HG02938 (cell line): ENCODE data around the gene RNF150.
A peak's percentile ranks its signal among the peaks of the same experiment; 100 is the strongest.

Experiments
- ATAC-seq: cut with Tn5 transposase; IDR thresholded peaks from one replicate; pipeline ENCODE4 v1.9.1; 2021; ENCODE audit warnings: mild to moderate bottlenecking, moderate library complexity; ENCODE audit not compliant: unreplicated experiment

The RNF150 gene

GRCh38 chr4:141132072-141132708 lies 1.1 kb downstream of the RNF150 start:
- peak; percentile 2 for ATAC-seq

- ATAC-seq = no peak
Observed at GRCh38 chr4:141131723-141132071, 1.6 kb downstream of the RNF150 start.

GRCh38 chr4:141130947-141131605 lies 2.2 kb downstream of the RNF150 start:
- no peak for ATAC-seq

- ATAC-seq = no peak
Observed at GRCh38 chr4:141127884-141128283, 5.4 kb downstream of the RNF150 start.

DNA sequence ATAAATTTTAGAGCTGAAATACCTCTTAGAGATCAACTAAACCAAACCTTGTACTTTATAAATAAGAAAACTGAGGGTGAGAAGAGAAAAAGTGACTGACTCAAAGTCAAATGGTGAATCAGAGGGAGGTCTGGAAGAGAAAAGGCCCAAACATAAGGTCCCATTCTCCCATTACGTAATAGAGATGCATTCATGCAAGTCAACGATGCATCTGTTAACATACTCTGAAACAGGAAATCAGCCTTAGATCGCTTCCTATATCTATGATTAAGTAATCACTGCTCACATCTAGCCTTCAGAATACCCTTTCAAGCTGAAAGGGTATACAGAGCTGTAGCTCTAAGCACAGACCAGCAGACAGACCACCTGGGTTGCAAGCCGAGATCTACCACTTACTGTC lies 6.5 kb downstream of the RNF150 start:
- no peak for ATAC-seq

- no peak for ATAC-seq
Observed at GRCh38 chr4:141124224-141124623, 9.0 kb downstream of the RNF150 start.

DNA sequence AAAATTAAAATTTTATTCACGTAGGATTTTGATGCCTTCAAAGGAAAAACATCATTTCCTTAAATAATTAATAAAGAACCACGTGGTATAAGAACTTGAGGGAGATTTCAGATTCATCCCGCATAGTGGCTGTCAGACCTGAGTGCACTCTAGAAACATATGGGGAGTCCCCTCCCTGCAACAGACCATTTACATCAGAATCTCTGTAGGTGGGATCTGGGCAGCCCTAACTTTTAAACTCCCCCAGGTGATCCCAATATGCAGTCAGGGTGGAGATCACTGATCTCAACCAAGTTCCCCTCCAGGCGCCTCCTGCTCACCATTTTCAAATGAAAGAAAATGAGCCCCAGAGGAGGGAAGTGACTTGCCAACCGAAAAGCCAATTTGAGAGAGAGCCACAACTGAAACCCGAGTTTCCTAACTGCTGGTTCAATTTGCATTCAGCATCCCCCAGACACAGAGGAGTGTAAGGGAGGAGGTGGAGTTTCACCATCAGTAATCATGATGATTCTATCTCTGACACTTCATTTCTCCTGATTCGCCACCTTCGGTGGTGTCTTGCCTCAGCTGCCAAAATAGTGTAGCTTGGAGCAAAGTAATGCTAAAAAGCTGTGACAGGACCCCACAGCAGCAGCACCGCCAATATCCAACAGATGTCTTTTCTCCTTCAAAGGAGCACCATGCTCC lies 11.4 kb downstream of the RNF150 start:
- no peak for ATAC-seq

DNA sequence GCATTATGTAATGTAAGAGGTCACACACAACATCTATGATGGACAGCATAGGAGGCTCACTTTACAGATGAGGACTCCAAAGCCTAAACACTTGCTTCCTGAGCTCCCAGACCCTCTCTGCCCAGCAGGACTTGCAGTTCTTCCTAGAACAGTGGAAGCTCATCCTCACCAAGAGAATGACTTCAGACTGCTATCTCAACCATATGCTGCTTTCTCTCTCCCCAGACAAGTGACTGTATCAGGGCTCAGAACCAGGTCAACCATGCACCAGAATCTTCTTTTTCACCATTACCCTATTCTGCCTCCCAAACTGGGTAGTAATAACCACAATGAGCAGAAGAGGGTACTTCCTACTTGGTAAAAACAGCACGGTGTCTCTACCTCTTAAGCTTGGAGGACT lies 12.2 kb downstream of the RNF150 start:
- no peak for ATAC-seq

GRCh38 chr4:141120036-141120593 lies 13.2 kb downstream of the RNF150 start:
- ATAC-seq = no peak

- no peak for ATAC-seq
Observed at GRCh38 chr4:141119071-141119470, 14.2 kb downstream of the RNF150 start.

GRCh38 chr4:141118381-141118780 lies 14.9 kb downstream of the RNF150 start:
- ATAC-seq = no peak

DNA sequence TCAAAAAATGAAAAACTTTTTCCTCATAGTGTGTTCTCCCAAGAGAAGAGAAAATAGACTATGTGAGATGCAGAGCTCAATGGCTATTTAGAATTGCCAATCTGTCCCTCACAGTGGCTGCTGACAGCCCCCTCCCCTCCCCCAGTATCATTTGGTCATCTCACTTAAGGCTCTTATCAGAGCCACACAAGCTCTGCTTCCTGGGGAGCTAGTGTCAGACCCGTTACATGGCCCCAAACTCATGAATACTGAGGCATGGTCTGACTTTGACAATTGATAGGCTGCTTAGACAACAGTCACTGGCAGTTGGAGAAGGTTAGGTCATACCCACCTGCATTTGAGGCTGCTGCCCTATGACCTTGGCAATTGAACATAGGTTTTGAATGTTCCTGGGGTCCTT lies 15.3 kb downstream of the RNF150 start:
- ATAC-seq = no peak

DNA sequence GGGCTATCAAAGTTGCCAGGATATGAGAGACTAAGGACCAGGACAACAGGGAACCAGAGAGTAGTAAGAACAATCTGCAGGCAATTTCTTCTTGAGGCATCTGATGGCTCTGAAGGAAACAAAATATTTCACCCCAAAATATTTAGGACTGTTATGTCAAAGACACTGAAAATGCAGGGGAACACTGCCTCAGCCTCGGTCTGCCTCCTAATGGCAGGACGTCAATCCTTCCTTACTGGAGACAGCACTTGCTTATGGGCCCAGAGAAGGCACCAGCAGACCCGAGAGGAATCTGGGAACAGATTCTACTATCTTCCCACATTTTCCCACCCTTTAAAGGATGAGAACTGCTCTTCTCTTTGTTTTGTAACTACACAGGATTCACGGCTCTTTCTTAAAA lies 23.3 kb downstream of the RNF150 start:
- ATAC-seq = no peak

GRCh38 chr4:141107927-141108326 lies 25.3 kb downstream of the RNF150 start:
- ATAC-seq = no peak

DNA sequence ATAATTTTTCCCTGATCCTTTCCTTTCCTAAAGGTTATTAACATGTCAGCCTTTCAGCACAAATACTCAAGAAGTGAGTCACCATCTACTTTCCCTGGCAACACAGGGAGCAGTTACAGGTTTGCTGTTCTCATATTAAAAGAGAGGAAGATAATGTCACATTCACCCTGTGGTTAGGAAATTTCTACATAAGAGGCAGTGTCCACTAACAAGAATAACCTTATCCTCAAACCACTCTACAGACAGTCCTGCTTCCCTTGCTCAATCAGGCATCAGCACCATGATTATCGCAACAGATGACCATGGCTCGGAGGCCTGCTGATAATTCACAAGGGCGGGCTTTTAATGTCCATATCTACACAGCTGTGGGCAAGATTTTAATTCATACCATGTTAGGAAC lies 30.9 kb downstream of the RNF150 start:
- ATAC-seq = no peak

DNA sequence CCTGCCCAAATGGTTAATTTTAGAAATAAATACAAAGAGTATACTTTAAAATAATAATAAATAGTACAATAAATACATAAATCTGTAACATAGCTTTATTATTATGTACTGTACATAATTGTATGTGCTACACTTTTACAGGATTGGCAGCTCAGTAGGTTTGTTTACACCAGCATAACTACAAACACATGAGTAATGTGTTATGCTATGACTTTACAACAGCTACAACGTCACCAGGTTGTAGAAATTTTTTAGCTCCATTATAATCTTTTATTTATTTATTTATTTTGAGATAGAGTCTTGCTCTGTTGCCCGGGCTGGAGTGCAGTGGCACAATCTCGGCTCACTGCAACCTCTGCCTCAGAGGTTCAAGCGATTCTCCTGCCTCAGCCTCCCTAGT lies 31.8 kb downstream of the RNF150 start:
- ATAC-seq = no peak

DNA sequence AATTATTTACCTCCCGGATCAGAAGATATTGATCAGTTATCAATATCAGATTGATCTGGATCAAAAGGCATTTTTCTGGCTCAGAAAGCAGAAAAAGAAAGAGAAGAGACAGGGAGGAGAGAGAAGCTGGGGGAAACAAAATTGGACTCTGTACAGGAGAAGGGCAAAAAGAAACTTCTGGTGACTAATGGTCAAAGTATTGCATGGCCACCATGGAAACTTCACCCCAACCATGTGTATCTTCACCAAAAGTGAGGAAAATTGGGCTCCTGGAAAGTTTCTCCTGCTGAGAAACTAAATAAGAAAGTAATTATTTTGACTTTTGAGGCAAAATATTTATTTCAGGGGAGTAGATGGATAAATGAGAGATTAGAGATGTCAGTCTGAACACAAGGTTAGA lies 33.9 kb downstream of the RNF150 start:
- no peak for ATAC-seq

DNA sequence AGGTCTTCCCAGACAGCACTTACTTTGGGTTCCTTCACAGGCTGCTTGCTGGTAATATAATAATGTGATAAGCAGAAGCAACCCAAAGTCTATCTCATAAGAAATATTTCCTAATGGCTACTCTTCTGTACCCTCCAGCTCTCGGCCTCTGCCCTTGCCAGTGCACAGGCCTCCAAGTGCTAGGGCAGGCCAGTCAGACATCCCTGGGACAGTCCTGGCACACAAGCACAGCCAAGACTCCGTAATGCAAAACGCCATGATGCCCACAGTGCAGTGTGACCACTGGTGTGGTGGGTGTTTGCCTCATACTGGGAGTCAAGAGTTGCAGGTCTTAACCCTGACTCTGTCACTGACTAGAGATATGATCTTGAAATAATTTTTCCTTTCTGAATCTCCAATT lies 35.1 kb downstream of the RNF150 start:
- ATAC-seq = no peak

DNA sequence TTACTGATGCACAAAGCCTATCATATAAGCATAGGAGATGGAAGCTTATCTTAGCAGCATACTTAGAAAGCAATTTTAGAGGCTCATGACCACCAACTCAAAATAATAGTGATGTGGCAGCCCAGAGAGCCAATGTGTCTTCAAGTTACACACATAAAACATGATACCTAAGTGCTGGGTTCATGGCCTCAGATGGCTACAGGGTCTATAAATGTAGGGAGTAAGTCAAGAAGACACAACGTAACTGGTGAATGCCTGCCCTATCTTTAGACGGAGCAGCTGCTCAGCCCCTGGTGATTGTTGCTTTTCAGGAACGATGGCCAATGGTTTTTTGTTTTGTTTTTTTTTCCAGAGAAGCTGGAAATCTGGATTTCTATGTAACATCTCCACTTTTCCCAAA lies 42.8 kb downstream of the RNF150 start:
- no peak for ATAC-seq

DNA sequence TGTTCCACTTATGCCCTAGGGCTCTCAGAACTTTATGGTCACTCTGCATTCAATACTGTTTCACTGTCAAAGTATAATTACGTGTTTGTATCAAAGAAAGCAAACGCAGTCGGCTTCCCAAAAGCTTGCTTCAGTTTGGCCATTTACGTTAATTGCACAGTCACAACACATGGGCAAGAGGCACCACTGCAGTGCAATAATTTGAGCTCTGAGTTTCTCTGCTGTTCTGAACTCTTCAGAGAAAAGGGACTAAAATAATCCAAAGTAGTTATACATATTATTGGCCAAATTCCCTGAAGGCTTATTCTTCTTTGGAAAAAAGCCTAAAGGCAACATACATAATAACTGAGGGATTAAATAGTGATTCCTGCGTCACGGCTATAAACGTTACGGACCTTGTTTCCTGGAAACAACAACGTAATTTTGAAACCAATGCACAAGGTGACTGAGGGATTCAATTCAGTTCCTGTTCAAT lies 51.3 kb downstream of the RNF150 start:
- no peak for ATAC-seq

DNA sequence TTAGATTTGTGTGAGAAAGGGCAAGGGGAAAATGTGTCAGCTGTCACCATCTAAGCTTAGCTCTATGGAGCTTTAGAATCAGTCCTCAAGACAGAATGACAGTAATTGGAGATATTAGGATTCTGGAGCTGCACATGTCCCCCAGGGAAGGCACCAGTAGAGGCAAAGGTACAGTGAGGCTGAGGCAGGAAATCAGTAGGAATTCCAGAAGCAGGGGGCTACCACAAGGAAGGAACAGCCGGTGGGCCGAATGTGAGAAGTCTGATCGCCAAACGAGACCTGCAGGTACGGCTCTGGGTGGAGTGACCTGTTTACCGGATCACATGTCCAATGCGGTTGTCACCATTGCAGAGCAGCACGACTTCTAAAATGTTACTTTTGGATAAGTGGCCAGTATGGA lies 52.6 kb downstream of the RNF150 start:
- no peak for ATAC-seq

DNA sequence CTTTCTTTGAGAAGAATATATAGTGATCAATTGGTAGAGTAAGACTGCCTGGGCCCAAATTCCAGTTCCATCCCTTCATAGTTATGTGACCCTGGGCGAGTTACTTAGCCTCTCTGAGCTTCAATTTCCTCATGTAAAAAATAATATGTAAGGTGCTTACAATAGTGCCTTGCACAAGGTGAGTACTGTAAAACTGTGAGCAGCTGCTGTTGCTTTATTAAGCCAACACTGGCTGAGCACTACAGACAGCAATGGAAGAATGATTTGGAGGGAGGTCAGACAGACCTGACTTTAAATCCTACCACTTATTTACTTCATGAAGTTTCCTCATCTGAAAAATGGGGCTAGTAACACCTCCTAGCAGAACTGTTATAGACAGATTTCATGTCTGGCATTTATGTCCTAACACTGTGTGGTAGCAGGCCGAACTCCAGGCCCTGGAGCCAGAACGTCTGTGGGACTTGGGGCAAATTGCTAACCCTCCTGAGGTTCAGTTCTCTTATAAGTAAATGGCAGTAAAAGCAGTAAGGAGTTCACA lies 53.8 kb downstream of the RNF150 start:
- ATAC-seq = no peak
